Prostate gland (tissue), 2 donors: Measurements from ENCODE around the gene RPL13.

Experiments used
- POLR2A ChIP-seq: fragments of 450-650 bp; IDR thresholded peaks from one replicate; pipeline ENCODE4 v1.6.1; 2016; ENCODE audit warnings: antibody characterized with exemption, mild to moderate bottlenecking
- POLR2AphosphoS5 ChIP-seq: sonication (generic); formaldehyde crosslinking; IDR thresholded peaks from one replicate; pipeline ENCODE4 v1.6.1; 2017; ENCODE audit warnings: antibody characterized with exemption
- TF ChIP-seq, protein P1 (sequence below), 4 experiments: fragments of 200-600 bp in 2 of 4; fragments of 450-650 bp in 2 of 4; sonication (generic) in 2 of 4; IDR thresholded peaks; 1 replicate in 3 of 4; 2 replicates in 1 of 4; pipeline ENCODE4 v1.5.1; 2016 to 2019; ENCODE audit warnings: antibody characterized with exemption in 4 of 4, mild to moderate bottlenecking in 2 of 4, moderate library complexity in 2 of 4

DNA sequence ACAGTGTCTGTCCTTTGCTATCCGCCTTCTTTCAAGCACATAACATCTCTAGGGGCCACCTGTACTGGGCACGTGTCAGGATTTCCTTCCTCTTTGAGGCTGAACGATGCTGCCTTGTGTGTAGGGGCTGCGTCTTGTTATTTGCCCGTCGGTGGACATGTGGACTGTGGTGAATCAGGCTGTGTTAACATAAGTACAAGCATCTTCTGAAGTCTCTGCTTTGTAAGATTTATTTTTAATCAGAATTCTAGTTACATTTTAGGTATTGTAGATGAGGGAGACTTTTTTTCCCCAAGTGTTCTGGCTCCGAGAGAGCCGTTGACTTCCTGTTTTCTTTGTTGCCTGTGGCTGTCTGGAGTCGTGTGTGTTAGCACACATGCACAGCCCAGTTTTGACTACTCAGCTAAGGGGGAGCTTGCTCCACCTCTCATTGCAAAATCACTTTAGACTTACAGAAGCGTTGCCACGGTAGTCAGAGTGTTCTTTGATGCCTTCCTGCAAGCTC is 26.2 kb upstream of the RPL13 start:
- TF ChIP-seq, protein P1, sequence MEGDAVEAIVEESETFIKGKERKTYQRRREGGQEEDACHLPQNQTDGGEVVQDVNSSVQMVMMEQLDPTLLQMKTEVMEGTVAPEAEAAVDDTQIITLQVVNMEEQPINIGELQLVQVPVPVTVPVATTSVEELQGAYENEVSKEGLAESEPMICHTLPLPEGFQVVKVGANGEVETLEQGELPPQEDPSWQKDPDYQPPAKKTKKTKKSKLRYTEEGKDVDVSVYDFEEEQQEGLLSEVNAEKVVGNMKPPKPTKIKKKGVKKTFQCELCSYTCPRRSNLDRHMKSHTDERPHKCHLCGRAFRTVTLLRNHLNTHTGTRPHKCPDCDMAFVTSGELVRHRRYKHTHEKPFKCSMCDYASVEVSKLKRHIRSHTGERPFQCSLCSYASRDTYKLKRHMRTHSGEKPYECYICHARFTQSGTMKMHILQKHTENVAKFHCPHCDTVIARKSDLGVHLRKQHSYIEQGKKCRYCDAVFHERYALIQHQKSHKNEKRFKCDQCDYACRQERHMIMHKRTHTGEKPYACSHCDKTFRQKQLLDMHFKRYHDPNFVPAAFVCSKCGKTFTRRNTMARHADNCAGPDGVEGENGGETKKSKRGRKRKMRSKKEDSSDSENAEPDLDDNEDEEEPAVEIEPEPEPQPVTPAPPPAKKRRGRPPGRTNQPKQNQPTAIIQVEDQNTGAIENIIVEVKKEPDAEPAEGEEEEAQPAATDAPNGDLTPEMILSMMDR (IDR thresholded peaks at IDR 0.05), result no peak
- TF ChIP-seq POLR2A, result no peak
- no peak for TF ChIP-seq POLR2AphosphoS5
